Fibroblast of lung (primary cell): ENCODE measurements around the gene IZUMO1.

Experiments
- CTCF ChIP-seq, 2 donors: IDR thresholded peaks in 1 of 2; conservative IDR thresholded peaks in 1 of 2; 1 replicate in 1 of 2; 2 replicates in 1 of 2; pipeline ENCODE4 v1.5.1; 2011 to 2012; ENCODE audit warnings: low read length in 2 of 2, control low read depth in 1 of 2, inconsistent platforms in 1 of 2, low read depth in 1 of 2, mild to moderate bottlenecking in 1 of 2
- EZH2 ChIP-seq: IDR thresholded peaks from 2 replicates; pipeline ENCODE4 v1.5.1; 2012; ENCODE audit warnings: low read length, control low read depth, mild to moderate bottlenecking; ENCODE audit errors: missing control alignments

GRCh38 chr19:48708471-48708870, 38.2 kb downstream of the IZUMO1 start:
- TF ChIP-seq CTCF (conservative IDR thresholded peaks at IDR 0.05 in 1 of 2, IDR thresholded peaks at IDR 0.05 in 1 of 2; ENCODE audit: low read depth in 1 of 2, low read length in 2 of 2) (no peak), EZH2 (no peak)
